Caco-2 (cell line): Measurements from ENCODE around the gene GALNT18. TPM values are rescaled to one million over a fixed set of nuclear protein-coding genes. Genes with fewer than 3 reads are reported as not detected.

ENCODE experiments used
- BruUV-seq: library from RNA; stranded (reverse); fragments of 400-500 nt; replicated peaks from 2 replicates; lab custom pipeline; 2021; lab: Mats Ljungman, UMichigan
- CTCF ChIA-PET: fragments of 300-600 bp; sonication (Branson Sonifier 250); formaldehyde crosslinking; loops from one replicate; lab custom pipeline; 2022; ENCODE audit warnings: antibody characterized with exemption; lab: Charles Lee
- POLR2A ChIA-PET: fragments of 300-600 bp; sonication (Branson Sonifier 250); formaldehyde crosslinking; loops from one replicate; lab custom pipeline; 2022; ENCODE audit warnings: antibody characterized with exemption; lab: Charles Lee
- DNase-seq, 2 experiments: peaks; one replicate each; pipeline versions ENCODE4 v3.0.0 to v3.0.0-alpha.2; 2020 to 2022
- H3K27me3 ChIP-seq: replicated peaks from 2 replicates; pipeline ENCODE4 v1.6.0; 2011; ENCODE audit warnings: low read length; ENCODE audit not compliant: control insufficient read depth, insufficient read depth
- H3K36me3 ChIP-seq: 2 replicates; pipeline ENCODE4 v1.5.1; 2011; ENCODE audit warnings: low read length; ENCODE audit not compliant: control insufficient read depth, insufficient read depth
- H3K4me1 ChIP-seq: fragments of 250-450 bp; sonication (Bioruptor Pico); 2 replicates; pipeline ENCODE4 v1.5.1; 2020; ENCODE audit warnings: mild to moderate bottlenecking
- H3K4me3 ChIP-seq: 2 replicates; pipeline ENCODE4 v1.5.1; 2011; ENCODE audit warnings: low read depth, mild to moderate bottlenecking, control low read depth, low read length
- H3K9me3 ChIP-seq: fragments of 250-450 bp; sonication (Bioruptor Pico); 2 replicates; pipeline ENCODE4 v1.5.1; 2020; ENCODE audit warnings: mild to moderate bottlenecking, moderate library complexity
- H3K27ac Mint-ChIP-seq: one replicate; pipeline ENCODE4 v1.8.0; 2022; ENCODE audit warnings: mixed read lengths; ENCODE audit not compliant: unreplicated experiment
- H3K27me3 Mint-ChIP-seq: one replicate; pipeline ENCODE4 v1.8.0; 2022; ENCODE audit warnings: mixed read lengths; ENCODE audit not compliant: insufficient read depth, unreplicated experiment
- H3K36me3 Mint-ChIP-seq: one replicate; pipeline ENCODE4 v1.8.0; 2022; ENCODE audit warnings: mild to moderate bottlenecking, mixed read lengths; ENCODE audit not compliant: insufficient read depth, unreplicated experiment
- H3K4me1 Mint-ChIP-seq: one replicate; pipeline ENCODE4 v1.8.0; 2022; ENCODE audit warnings: low read depth, mixed read lengths; ENCODE audit not compliant: unreplicated experiment
- H3K4me3 Mint-ChIP-seq: one replicate; pipeline ENCODE4 v1.8.0; 2022; ENCODE audit warnings: mild to moderate bottlenecking, moderate library complexity, mixed read lengths; ENCODE audit not compliant: unreplicated experiment
- H3K9me3 Mint-ChIP-seq: one replicate; pipeline ENCODE4 v1.8.0; 2022; ENCODE audit warnings: mixed read lengths; ENCODE audit not compliant: unreplicated experiment
- CTCF ChIP-seq, 2 experiments: fragments of 200-600 bp in 1 of 2; IDR thresholded peaks; 1 replicate in 1 of 2; 2 replicates in 1 of 2; pipeline versions ENCODE4 v1.5.1 to v1.8.0; 2011 to 2022; ENCODE audit warnings: antibody characterized with exemption in 1 of 2, control low read depth in 1 of 2, inconsistent platforms in 1 of 2, low read depth in 1 of 2, low read length in 1 of 2, mild to moderate bottlenecking in 1 of 2, moderate library complexity in 1 of 2; ENCODE audit not compliant: insufficient read depth in 1 of 2, severe bottlenecking in 1 of 2, unreplicated experiment in 1 of 2
- intact Hi-C: fragments of 100-400 bp; cut with micrococcal nuclease; formaldehyde crosslinking; loops from one replicate; pipeline ENCODE4 v1.10.0; 2022; ENCODE audit not compliant: unreplicated experiment
- total RNA-seq: library from RNA; stranded (reverse); gene quantifications from 2 replicates; pipeline ENCODE4 v1.2.3, GENCODE V29; 2022

The GALNT18 gene
- total RNA-seq, 1 experiment from 2014 or later, result 0.43 TPM

DNA sequence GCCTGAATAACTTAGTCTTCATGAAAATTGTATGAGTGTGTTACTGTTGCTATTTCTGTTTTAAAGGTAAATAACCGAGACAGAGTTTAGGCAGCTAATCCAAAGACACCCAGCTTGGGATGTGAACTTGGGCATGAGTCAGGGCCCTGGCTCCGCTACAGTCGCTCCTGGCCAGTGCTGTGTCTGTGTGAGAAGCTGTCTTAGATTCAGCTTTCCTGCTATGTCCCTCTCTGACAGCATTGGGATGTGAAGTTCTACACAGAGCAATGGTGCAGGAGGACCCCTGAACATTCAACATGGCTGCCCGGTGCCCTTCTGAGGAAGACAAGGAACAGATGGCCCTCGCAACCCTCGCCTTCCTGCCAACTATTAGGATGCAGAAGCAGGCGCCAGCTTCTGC lies 49.4 kb downstream of the GALNT18 start:
- intact Hi-C loops, result no loop called here
- Mint-ChIP-seq H3K4me1 (no peaks in the 10 kb centered on the region), H3K4me3 (no peak overlapping the region), H3K27ac (no peak overlapping the region), H3K36me3 (no peaks in the 10 kb centered on the region), H3K9me3 (no peaks in the 10 kb centered on the region), H3K27me3 (peaks cover 12% of the 10 kb centered on the region)
- Histone ChIP-seq H3K27me3 (no peaks in the 10 kb centered on the region), H3K9me3 (no peaks in the 10 kb centered on the region), H3K4me3 (no peak overlapping the region), H3K36me3 (no peaks in the 10 kb centered on the region), H3K4me1 (no peaks in the 10 kb centered on the region)
- DNase-seq, result no peak
- CTCF ChIA-PET, result no interaction called here
- POLR2A ChIA-PET, result no interaction called here
- no peak for TF ChIP-seq CTCF (IDR thresholded peaks at IDR 0.05; ENCODE audit: insufficient read depth in 1 of 2, low read depth in 1 of 2, low read length in 1 of 2, severe bottlenecking in 1 of 2, unreplicated experiment in 1 of 2)
- BruUV-seq, result no TSS peak

DNA sequence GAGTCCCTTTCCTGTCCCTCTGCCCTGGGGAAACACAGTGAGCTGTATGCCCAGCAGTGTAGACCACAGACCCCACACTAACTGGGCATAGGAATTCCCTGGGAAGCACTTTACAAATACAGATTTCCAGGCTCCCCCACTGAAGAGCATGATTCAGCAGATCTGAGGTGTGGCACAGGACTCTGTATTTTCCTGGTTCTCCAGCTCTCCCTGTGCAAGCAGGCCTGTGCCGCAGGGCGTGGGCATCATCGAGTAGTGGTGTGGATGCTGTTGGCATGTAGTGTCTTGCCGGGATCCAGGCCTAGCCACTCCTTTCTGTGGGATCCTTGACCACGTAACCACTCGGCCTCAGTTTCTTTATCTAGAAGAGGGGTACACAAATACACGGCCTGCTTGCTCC lies 49.9 kb downstream of the GALNT18 start:
- DNase-seq, result no peak
- Histone ChIP-seq H3K27me3 (no peaks in the 10 kb centered on the region), H3K36me3 (no peaks in the 10 kb centered on the region), H3K4me3 (no peak overlapping the region), H3K4me1 (no peaks in the 10 kb centered on the region), H3K9me3 (no peaks in the 10 kb centered on the region)
- Mint-ChIP-seq H3K4me1 (no peaks in the 10 kb centered on the region), H3K9me3 (no peaks in the 10 kb centered on the region), H3K27ac (no peak overlapping the region), H3K36me3 (no peaks in the 10 kb centered on the region), H3K27me3 (peaks cover 12% of the 10 kb centered on the region), H3K4me3 (no peak overlapping the region)
- ChIA-PET CTCF (no interaction called here), POLR2A (no interaction called here)
- intact Hi-C loops, result no loop called here
- TF ChIP-seq CTCF (IDR thresholded peaks at IDR 0.05; ENCODE audit: insufficient read depth in 1 of 2, low read depth in 1 of 2, low read length in 1 of 2, severe bottlenecking in 1 of 2, unreplicated experiment in 1 of 2), result no peak
- no TSS peak for BruUV-seq

DNA sequence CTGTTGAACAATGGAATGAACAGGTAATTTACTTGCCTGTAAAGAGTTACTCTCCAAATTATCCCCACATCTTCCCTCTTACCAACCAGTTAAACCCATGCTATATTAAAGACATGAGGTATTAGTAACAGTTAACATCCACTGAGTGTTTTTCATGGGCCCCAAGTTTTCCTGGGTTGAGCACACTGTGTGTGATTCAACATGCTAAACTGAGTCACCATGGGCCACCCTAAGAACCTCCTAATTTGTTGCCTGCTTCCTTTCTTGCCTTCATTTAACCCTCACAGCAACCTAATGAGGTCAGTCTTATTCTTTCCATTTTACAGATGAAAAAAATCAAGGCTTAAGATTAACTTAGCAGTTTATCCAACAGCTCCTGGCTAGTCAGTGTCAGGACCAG lies 51.0 kb downstream of the GALNT18 start:
- intact Hi-C loops, result no loop called here
- Mint-ChIP-seq H3K9me3 (no peaks in the 10 kb centered on the region), H3K27me3 (peaks cover 12% of the 10 kb centered on the region), H3K27ac (no peak overlapping the region), H3K36me3 (no peaks in the 10 kb centered on the region), H3K4me1 (no peaks in the 10 kb centered on the region), H3K4me3 (no peak overlapping the region)
- Histone ChIP-seq H3K4me1 (no peaks in the 10 kb centered on the region), H3K9me3 (no peaks in the 10 kb centered on the region), H3K27me3 (no peaks in the 10 kb centered on the region), H3K4me3 (no peak overlapping the region), H3K36me3 (no peaks in the 10 kb centered on the region)
- TF ChIP-seq CTCF (IDR thresholded peaks at IDR 0.05; ENCODE audit: insufficient read depth in 1 of 2, low read depth in 1 of 2, low read length in 1 of 2, severe bottlenecking in 1 of 2, unreplicated experiment in 1 of 2), result no peak
- DNase-seq, result no peak
- no TSS peak for BruUV-seq
- ChIA-PET POLR2A (no interaction called here), CTCF (interaction anchor here (0.8 kb wide), 1 partner anchor 279 kb away, joined by 3 read pairs; no protein-coding TSS in a partner anchor)
